Stimulated activated CD4-positive, alpha-beta T cell treated with anti-CD3 and anti-CD28 coated beads, Interleukin-4, amount 100 ng/mL, for 24 hours (primary cell): ENCODE measurements around the gene PTPRQ.

Experiments
- DNase-seq: peaks from one replicate; pipeline ENCODE4 v3.0.0-alpha.2; 2020

Gene PTPRQ

GRCh38 chr12:80576641-80577418, 132.8 kb downstream of the PTPRQ start:
- DNase-seq = no peak

GRCh38 chr12:80580254-80580653, 136.2 kb downstream of the PTPRQ start:
- no peak for DNase-seq

GRCh38 chr12:80581783-80582182, 137.7 kb downstream of the PTPRQ start:
- no peak for DNase-seq

- no peak for DNase-seq
Measured at GRCh38 chr12:80582431-80582830, 138.4 kb downstream of the PTPRQ start.

- DNase-seq = no peak
Measured at GRCh38 chr12:80589077-80589476, 145.0 kb downstream of the PTPRQ start.

- DNase-seq = no peak
Measured at GRCh38 chr12:80590085-80590484, 146.1 kb downstream of the PTPRQ start.

GRCh38 chr12:80593766-80594165, 149.7 kb downstream of the PTPRQ start:
- no peak for DNase-seq

- DNase-seq = no peak
Measured at GRCh38 chr12:80596509-80596908, 152.5 kb downstream of the PTPRQ start.

GRCh38 chr12:80598004-80598606, 154.1 kb downstream of the PTPRQ start:
- DNase-seq = no peak

- DNase-seq = no peak
Measured at GRCh38 chr12:80602455-80602854, 158.4 kb downstream of the PTPRQ start.

GRCh38 chr12:80607361-80608135, 163.5 kb downstream of the PTPRQ start:
- no peak for DNase-seq

- DNase-seq = no peak
Measured at GRCh38 chr12:80617733-80618132, 173.7 kb downstream of the PTPRQ start.

GRCh38 chr12:80620281-80620680, 176.2 kb downstream of the PTPRQ start:
- DNase-seq = no peak

- DNase-seq = no peak
Measured at GRCh38 chr12:80622271-80622670, 178.2 kb downstream of the PTPRQ start.

- no peak for DNase-seq
Measured at GRCh38 chr12:80625051-80625450, 181.0 kb downstream of the PTPRQ start.

- DNase-seq = no peak
Measured at GRCh38 chr12:80625901-80626300, 181.9 kb downstream of the PTPRQ start.

- DNase-seq = no peak
Measured at GRCh38 chr12:80627782-80628181, 183.7 kb downstream of the PTPRQ start.

- DNase-seq = no peak
Measured at GRCh38 chr12:80632835-80633234, 188.8 kb downstream of the PTPRQ start.

GRCh38 chr12:80634903-80635302, 190.9 kb downstream of the PTPRQ start:
- DNase-seq = no peak

- no peak for DNase-seq
Measured at GRCh38 chr12:80636832-80637231, 192.8 kb downstream of the PTPRQ start.

GRCh38 chr12:80641936-80642335, 197.9 kb downstream of the PTPRQ start:
- no peak for DNase-seq

GRCh38 chr12:80643961-80644360, 199.9 kb downstream of the PTPRQ start:
- DNase-seq = no peak

- DNase-seq = no peak
Measured at GRCh38 chr12:80648881-80649280, 204.8 kb downstream of the PTPRQ start.

- no peak for DNase-seq
Measured at GRCh38 chr12:80655751-80656150, 211.7 kb downstream of the PTPRQ start.
